ENCODE results near the gene KCNMA1. TPM values are rescaled to one million over a fixed set of nuclear protein-coding genes. Genes with fewer than 3 reads are reported as not detected.

Gene KCNMA1
- total RNA-seq, 1 experiment from 2014 or later: 0.49 TPM

- Histone ChIP-seq H3K79me2 (ENCODE audit: insufficient read depth, low read length) (no peaks in the 10 kb centered on the region), H3K9ac (ENCODE audit: low read length) (no peak overlapping the region), H3K4me2 (ENCODE audit: low read length) (no peak overlapping the region), H3K4me3 (replicated peaks in 1 of 2; ENCODE audit: low read depth in 1 of 2, low read length in 2 of 2) (no peak overlapping the region), H3K36me3 (ENCODE audit: control insufficient read depth in 1 of 2, insufficient read depth in 2 of 2, low read length in 2 of 2) (no peaks in the 10 kb centered on the region), H4K20me1 (ENCODE audit: insufficient read depth) (no peaks in the 10 kb centered on the region), H3K9me3 (ENCODE audit: control insufficient read depth in 1 of 2, insufficient read depth in 1 of 2, low read depth in 1 of 2, low read length in 2 of 2) (no peaks in the 10 kb centered on the region), H3K9me2 (ENCODE audit: insufficient read depth) (no peaks in the 10 kb centered on the region), H3K4me1 (ENCODE audit: control insufficient read depth in 1 of 2, insufficient read depth in 2 of 2, low read length in 2 of 2) (no peaks in the 10 kb centered on the region), H3K27ac (ENCODE audit: low read depth, low read length) (no peak overlapping the region), H3K27me3 (ENCODE audit: insufficient read depth, low read length) (peaks cover 55% of the 10 kb centered on the region), H2AFZ (ENCODE audit: low read depth, low read length, poor library complexity, severe bottlenecking) (no peak overlapping the region)
- ChIA-PET CTCF (no interaction called here), RAD21 (ENCODE audit: low non-redundant PET in 1 of 2, low total read pairs in 2 of 2, uncharacterized antibody in 2 of 2, unreplicated experiment in 2 of 2) (no interaction called here), POLR2A (no interaction called here)
- no TSS peak for BruUV-seq (replicated peaks)
- DNase-seq (ENCODE audit: low read depth, low spot score): no peak
- no peak for TF ChIP-seq ZFX (IDR thresholded peaks at IDR 0.05)
- no peak for TF ChIP-seq CTCF (IDR thresholded peaks at IDR 0.05 in 2 of 3, conservative IDR thresholded peaks at IDR 0.05 in 1 of 3; ENCODE audit: borderline replicate concordance in 1 of 3, insufficient read depth in 1 of 3, low read depth in 2 of 3, low read length in 2 of 3)
- no peak for TF ChIP-seq SRF (IDR thresholded peaks at IDR 0.05; ENCODE audit: low read depth)
- TF ChIP-seq, protein P1, sequence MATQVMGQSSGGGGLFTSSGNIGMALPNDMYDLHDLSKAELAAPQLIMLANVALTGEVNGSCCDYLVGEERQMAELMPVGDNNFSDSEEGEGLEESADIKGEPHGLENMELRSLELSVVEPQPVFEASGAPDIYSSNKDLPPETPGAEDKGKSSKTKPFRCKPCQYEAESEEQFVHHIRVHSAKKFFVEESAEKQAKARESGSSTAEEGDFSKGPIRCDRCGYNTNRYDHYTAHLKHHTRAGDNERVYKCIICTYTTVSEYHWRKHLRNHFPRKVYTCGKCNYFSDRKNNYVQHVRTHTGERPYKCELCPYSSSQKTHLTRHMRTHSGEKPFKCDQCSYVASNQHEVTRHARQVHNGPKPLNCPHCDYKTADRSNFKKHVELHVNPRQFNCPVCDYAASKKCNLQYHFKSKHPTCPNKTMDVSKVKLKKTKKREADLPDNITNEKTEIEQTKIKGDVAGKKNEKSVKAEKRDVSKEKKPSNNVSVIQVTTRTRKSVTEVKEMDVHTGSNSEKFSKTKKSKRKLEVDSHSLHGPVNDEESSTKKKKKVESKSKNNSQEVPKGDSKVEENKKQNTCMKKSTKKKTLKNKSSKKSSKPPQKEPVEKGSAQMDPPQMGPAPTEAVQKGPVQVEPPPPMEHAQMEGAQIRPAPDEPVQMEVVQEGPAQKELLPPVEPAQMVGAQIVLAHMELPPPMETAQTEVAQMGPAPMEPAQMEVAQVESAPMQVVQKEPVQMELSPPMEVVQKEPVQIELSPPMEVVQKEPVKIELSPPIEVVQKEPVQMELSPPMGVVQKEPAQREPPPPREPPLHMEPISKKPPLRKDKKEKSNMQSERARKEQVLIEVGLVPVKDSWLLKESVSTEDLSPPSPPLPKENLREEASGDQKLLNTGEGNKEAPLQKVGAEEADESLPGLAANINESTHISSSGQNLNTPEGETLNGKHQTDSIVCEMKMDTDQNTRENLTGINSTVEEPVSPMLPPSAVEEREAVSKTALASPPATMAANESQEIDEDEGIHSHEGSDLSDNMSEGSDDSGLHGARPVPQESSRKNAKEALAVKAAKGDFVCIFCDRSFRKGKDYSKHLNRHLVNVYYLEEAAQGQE (IDR thresholded peaks at IDR 0.05; ENCODE audit: low read depth): no peak
- TF ChIP-seq ZNF274 (IDR thresholded peaks at IDR 0.05; ENCODE audit: low read depth, low read length): no peak
- no peak for TF ChIP-seq EZH2 (IDR thresholded peaks at IDR 0.05)
- TF ChIP-seq ELF1 (IDR thresholded peaks at IDR 0.05; ENCODE audit: borderline replicate concordance, low read depth): no peak
- no peak for TF ChIP-seq EZH2phosphoT487 (IDR thresholded peaks at IDR 0.05; ENCODE audit: borderline replicate concordance)
- TF ChIP-seq ZBTB33 (IDR thresholded peaks at IDR 0.05; ENCODE audit: extremely low read depth, insufficient replicate concordance, low read length): no peak
- TF ChIP-seq, protein P2, sequence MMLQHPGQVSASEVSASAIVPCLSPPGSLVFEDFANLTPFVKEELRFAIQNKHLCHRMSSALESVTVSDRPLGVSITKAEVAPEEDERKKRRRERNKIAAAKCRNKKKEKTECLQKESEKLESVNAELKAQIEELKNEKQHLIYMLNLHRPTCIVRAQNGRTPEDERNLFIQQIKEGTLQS (IDR thresholded peaks at IDR 0.05): no peak
- no peak for TF ChIP-seq FOSL1 (IDR thresholded peaks at IDR 0.05; ENCODE audit: low read depth)
- no peak for TF ChIP-seq SIN3A (IDR thresholded peaks at IDR 0.05; ENCODE audit: low read depth)
- TF ChIP-seq RAD21 (IDR thresholded peaks at IDR 0.05; ENCODE audit: low read depth): no peak
- TF ChIP-seq POLR2AphosphoS5 (IDR thresholded peaks at IDR 0.05; ENCODE audit: low read depth, low read length): no peak
- TF ChIP-seq CEBPB (IDR thresholded peaks at IDR 0.05; ENCODE audit: low read depth): no peak
- no peak for TF ChIP-seq CBX3 (IDR thresholded peaks at IDR 0.05; ENCODE audit: low read depth)
- no peak for TF ChIP-seq JUND (IDR thresholded peaks at IDR 0.05)
- TF ChIP-seq SP1 (IDR thresholded peaks at IDR 0.05; ENCODE audit: low read depth): no peak
- TF ChIP-seq EGR1 (IDR thresholded peaks at IDR 0.05; ENCODE audit: low read depth): no peak
- ATAC-seq: no peak
- intact Hi-C loops (cut with micrococcal nuclease): no loop called here
Observed at GRCh38 chr10:77293347-77293746, 344.3 kb downstream of the KCNMA1 start.

Data from HCT116 (cell line).